WI38 (cell line): Measurements from ENCODE around the gene ATP13A2.

Experiments used
- H3K4me3 ChIP-seq: 2 replicates; pipeline ENCODE4 v1.5.1; 2011; ENCODE audit warnings: low read depth, mild to moderate bottlenecking, control low read depth, low read length
- CTCF ChIP-seq: IDR thresholded peaks from 2 replicates; pipeline ENCODE4 v1.5.1; 2012; ENCODE audit warnings: low read depth, mild to moderate bottlenecking, control low read depth, low read length

Gene ATP13A2

GRCh38 chr1:16979475-16980327 lies 32.0 kb downstream of the ATP13A2 start:
- TF ChIP-seq CTCF, result no peak
- peak overlapping the region; percentile 72 for H3K4me3 ChIP-seq

GRCh38 chr1:16978567-16979474 lies 32.9 kb downstream of the ATP13A2 start:
- H3K4me3 ChIP-seq, result peak overlapping the region; percentile 72
- TF ChIP-seq CTCF, result no peak

GRCh38 chr1:16978139-16978538 lies 33.6 kb downstream of the ATP13A2 start:
- no peak for TF ChIP-seq CTCF
- no peak overlapping the region for H3K4me3 ChIP-seq

- H3K4me3 ChIP-seq, result no peak overlapping the region
- no peak for TF ChIP-seq CTCF
Observed at GRCh38 chr1:16977377-16977776, 34.4 kb downstream of the ATP13A2 start.

GRCh38 chr1:16976966-16977365 lies 34.8 kb downstream of the ATP13A2 start:
- H3K4me3 ChIP-seq, result no peak overlapping the region
- TF ChIP-seq CTCF, result no peak

GRCh38 chr1:16975838-16976237 lies 35.9 kb downstream of the ATP13A2 start:
- TF ChIP-seq CTCF, result no peak
- H3K4me3 ChIP-seq, result no peak overlapping the region

GRCh38 chr1:16975211-16975610 lies 36.5 kb downstream of the ATP13A2 start:
- no peak overlapping the region for H3K4me3 ChIP-seq
- no peak for TF ChIP-seq CTCF
